Measurements from ENCODE around the gene ARID2. TPM values are rescaled to one million over a fixed set of nuclear protein-coding genes. Genes with fewer than 3 reads are reported as not detected.
A peak's percentile ranks its signal among the peaks of the same experiment; 100 is the strongest.

Gene ARID2
- total RNA-seq: 10 to 100 TPM; 27.7 to 28.3 TPM

DNA sequence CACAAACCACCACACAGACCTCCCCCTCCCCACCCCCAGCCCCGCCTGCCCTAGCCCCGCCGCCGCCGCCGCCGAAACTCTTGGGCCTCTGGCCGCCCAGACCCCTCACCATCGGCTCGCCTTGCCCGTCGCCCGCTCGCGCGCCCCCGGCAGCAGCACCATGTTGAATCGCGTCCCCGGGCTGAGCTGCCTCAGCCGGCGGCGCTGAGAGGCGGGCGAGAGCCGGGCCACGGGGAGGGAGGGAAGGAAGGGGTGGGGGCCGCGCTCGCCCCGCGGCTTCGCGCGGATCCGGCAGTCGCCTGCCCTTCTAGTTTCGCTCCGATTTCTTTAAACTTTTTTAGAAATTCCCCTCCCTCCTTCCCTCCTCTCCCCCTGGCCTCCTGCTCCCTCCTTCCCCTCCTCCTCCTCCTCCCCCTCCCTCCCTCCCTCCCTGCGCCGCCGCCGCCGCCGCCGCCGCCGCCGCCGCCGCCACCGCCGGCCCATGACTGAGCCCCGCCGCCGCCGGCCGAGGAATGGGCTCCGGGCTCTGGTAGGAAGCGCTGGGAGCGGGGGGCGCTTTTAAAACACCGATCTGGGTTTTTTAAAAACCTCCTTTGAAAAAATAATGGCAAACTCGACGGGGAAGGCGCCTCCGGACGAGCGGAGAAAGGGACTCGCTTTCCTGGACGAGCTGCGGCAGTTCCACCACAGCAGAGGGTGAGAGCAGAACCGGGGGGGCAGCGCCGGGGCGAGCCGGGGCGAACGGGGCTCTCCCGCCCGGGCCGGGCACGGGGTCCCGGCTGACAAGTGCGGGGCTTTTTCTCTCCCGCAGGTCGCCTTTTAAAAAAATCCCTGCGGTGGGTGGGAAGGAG, at the start of gene ARID2:
Gene ARID2 (plus strand): TSS at position 474 of the 851 bp plus-strand sequence. CDS start 131 bp downstream, at position 605.
- CTCF ChIA-PET: interaction anchor here (0.8 to 8.9 kb wide), 4 partner anchors 9 to 185 kb away, joined by 3 to 62 read pairs (median 6); no protein-coding TSS in a partner anchor
- H3K27ac Mint-ChIP-seq: peak within 1 kb of the TSS; percentile 99
- intact Hi-C loops (cut with micrococcal nuclease): loop anchor here (2.0 to 10.0 kb wide), 9 partner anchors 488 to 1922 kb away; partner anchors contain the start of genes NELL2 and TWF1
- peak; percentile 68 for DNase-seq
- peaks cover 19% of the 10 kb centered on the region for H3K36me3 Mint-ChIP-seq (ENCODE audit: low read depth)
- H3K27me3 Mint-ChIP-seq (ENCODE audit: low read depth): no peaks in the 10 kb centered on the region
- no peaks in the 10 kb centered on the region for H3K9me3 Mint-ChIP-seq
- H3K4me1 Mint-ChIP-seq (ENCODE audit: low read depth): peaks cover 20% of the 10 kb centered on the region
- H3K4me3 Mint-ChIP-seq: peak within 1 kb of the TSS; percentile 95

GRCh38 chr12:45680362-45680761, 49.1 kb upstream of the ARID2 start:
- Mint-ChIP-seq H3K9me3 (no peaks in the 10 kb centered on the region), H3K27ac (no peak overlapping the region), H3K4me3 (no peak overlapping the region), H3K27me3 (ENCODE audit: low read depth) (peaks cover 3% of the 10 kb centered on the region), H3K36me3 (ENCODE audit: low read depth) (no peaks in the 10 kb centered on the region), H3K4me1 (ENCODE audit: low read depth) (peaks cover 3% of the 10 kb centered on the region)
- CTCF ChIA-PET: interaction anchor here (0.6 to 1.8 kb wide), 4 partner anchors 15 to 136 kb away, joined by 3 to 8 read pairs (median 4); no protein-coding TSS in a partner anchor
- DNase-seq: no peak
- intact Hi-C loops (cut with micrococcal nuclease): no loop called here

GRCh38 chr12:45681465-45681864, 48.0 kb upstream of the ARID2 start:
- CTCF ChIA-PET: interaction anchor here (0.6 kb wide), 2 partner anchors 63 to 64 kb away, joined by 3 read pairs; no protein-coding TSS in a partner anchor

DNA sequence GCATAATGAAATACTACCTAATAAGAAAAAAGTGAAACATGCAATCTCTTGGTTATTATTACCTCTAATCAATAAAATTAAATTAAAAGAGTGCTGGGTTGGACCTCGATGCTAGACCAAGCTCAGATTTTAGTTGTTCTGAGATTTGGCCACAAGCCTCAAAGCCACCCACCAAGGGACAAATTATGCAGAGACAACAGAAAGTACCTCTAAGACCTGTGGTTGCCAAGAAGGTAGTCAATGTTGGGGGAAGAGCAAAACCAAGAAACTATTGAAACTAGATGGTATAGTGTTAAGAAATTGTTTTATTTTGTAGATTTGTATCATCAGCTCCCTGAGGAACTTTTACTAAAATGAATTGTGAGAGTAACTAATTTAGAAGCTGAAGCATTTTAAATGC, 43.8 kb upstream of the ARID2 start:
- no peak for DNase-seq
- H3K4me1 Mint-ChIP-seq (ENCODE audit: low read depth): peaks cover 13% of the 10 kb centered on the region

More at GRCh38 chr12:45681465-45681864, 48.0 kb upstream of the ARID2 start:
- Mint-ChIP-seq H3K4me3 (no peak overlapping the region), H3K36me3 (ENCODE audit: low read depth) (no peaks in the 10 kb centered on the region), H3K27ac (no peak overlapping the region), H3K9me3 (no peaks in the 10 kb centered on the region), H3K4me1 (ENCODE audit: low read depth) (peaks cover 6% of the 10 kb centered on the region), H3K27me3 (ENCODE audit: low read depth) (peaks cover 3% of the 10 kb centered on the region)
- intact Hi-C loops (cut with micrococcal nuclease): loop anchor here (1.0 kb wide), 1 partner anchor 11 kb away; no protein-coding TSS in a partner anchor
- DNase-seq: no peak

GRCh38 chr12:45687081-45688015, 42.2 kb upstream of the ARID2 start:
- Mint-ChIP-seq H3K9me3 (no peaks in the 10 kb centered on the region), H3K4me3 (no peak overlapping the region), H3K4me1 (ENCODE audit: low read depth) (peaks cover 10% of the 10 kb centered on the region), H3K27ac (no peak overlapping the region), H3K36me3 (ENCODE audit: low read depth) (no peaks in the 10 kb centered on the region), H3K27me3 (ENCODE audit: low read depth) (peaks cover 2% of the 10 kb centered on the region)
- intact Hi-C loops (cut with micrococcal nuclease): loop anchor here (2.0 kb wide), 1 partner anchor 23 kb away; no protein-coding TSS in a partner anchor
- peak; percentile 42 for DNase-seq
- CTCF ChIA-PET: interaction anchor here (0.5 to 1.5 kb wide), 3 partner anchors 8 to 1370 kb away, joined by 3 to 7 read pairs (median 3); no protein-coding TSS in a partner anchor

More for the DNA sequence above, 43.8 kb upstream of the ARID2 start:
- CTCF ChIA-PET: interaction anchor here (0.6 kb wide), 1 partner anchor 40 kb away, joined by 3 read pairs; no protein-coding TSS in a partner anchor
- no peaks in the 10 kb centered on the region for H3K36me3 Mint-ChIP-seq (ENCODE audit: low read depth)
- H3K4me3 Mint-ChIP-seq: no peak overlapping the region
- intact Hi-C loops (cut with micrococcal nuclease): loop anchor here (2.0 kb wide), 1 partner anchor 25 kb away; no protein-coding TSS in a partner anchor
- H3K27ac Mint-ChIP-seq: no peak overlapping the region
- H3K27me3 Mint-ChIP-seq (ENCODE audit: low read depth): peaks cover 2% of the 10 kb centered on the region
- H3K9me3 Mint-ChIP-seq: no peaks in the 10 kb centered on the region

- Mint-ChIP-seq H3K27ac (no peak overlapping the region), H3K9me3 (no peaks in the 10 kb centered on the region), H3K4me1 (ENCODE audit: low read depth) (peaks cover 10% of the 10 kb centered on the region), H3K27me3 (ENCODE audit: low read depth) (peaks cover 2% of the 10 kb centered on the region), H3K4me3 (no peak overlapping the region), H3K36me3 (ENCODE audit: low read depth) (no peaks in the 10 kb centered on the region)
- intact Hi-C loops (cut with micrococcal nuclease): no loop called here
- CTCF ChIA-PET: interaction anchor here (0.6 kb wide), 1 partner anchor 109 kb away, joined by 3 read pairs; no protein-coding TSS in a partner anchor
- no peak for DNase-seq
Observed at GRCh38 chr12:45688183-45688582, 41.3 kb upstream of the ARID2 start.

GRCh38 chr12:45695035-45695434, 34.5 kb upstream of the ARID2 start:
- Mint-ChIP-seq H3K36me3 (ENCODE audit: low read depth) (no peaks in the 10 kb centered on the region), H3K9me3 (peaks cover 3% of the 10 kb centered on the region), H3K4me3 (no peak overlapping the region), H3K27me3 (ENCODE audit: low read depth) (peaks cover 2% of the 10 kb centered on the region), H3K27ac (no peak overlapping the region), H3K4me1 (ENCODE audit: low read depth) (no peaks in the 10 kb centered on the region)
- intact Hi-C loops (cut with micrococcal nuclease): no loop called here
- CTCF ChIA-PET: interaction anchor here (0.8 to 1.1 kb wide), 2 partner anchors 150 to 151 kb away, joined by 3 to 5 read pairs; no protein-coding TSS in a partner anchor
- DNase-seq: no peak

GRCh38 chr12:45695606-45696005, 33.9 kb upstream of the ARID2 start:
- intact Hi-C loops (cut with micrococcal nuclease): no loop called here
- CTCF ChIA-PET: interaction anchor here (1.1 kb wide), 1 partner anchor 152 kb away, joined by 3 read pairs; no protein-coding TSS in a partner anchor
- Mint-ChIP-seq H3K4me3 (no peak overlapping the region), H3K9me3 (peaks cover 3% of the 10 kb centered on the region), H3K4me1 (ENCODE audit: low read depth) (no peaks in the 10 kb centered on the region), H3K27me3 (ENCODE audit: low read depth) (no peaks in the 10 kb centered on the region), H3K27ac (no peak overlapping the region), H3K36me3 (ENCODE audit: low read depth) (no peaks in the 10 kb centered on the region)
- DNase-seq: no peak

DNA sequence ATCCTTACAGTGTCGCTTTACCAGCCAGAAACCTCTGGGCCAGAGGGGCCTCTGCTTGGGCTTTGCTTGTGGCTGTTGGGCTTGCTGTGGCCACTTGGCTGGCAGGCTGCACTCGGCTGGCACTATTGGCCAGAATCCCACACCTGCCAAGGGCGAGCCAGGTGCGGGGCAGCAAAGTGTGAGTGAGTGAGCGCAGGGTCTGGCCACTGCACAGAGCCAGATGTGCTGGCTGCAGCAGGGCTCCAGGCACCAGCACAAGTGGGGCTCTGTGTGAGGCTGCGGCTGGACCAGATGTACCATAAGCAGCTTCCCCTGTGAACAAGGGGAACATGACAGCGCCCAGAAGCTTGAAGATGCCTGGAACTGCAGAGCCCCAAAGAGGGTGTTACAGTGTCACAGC, 33.5 kb upstream of the ARID2 start:
- Mint-ChIP-seq H3K36me3 (ENCODE audit: low read depth) (no peaks in the 10 kb centered on the region), H3K27me3 (ENCODE audit: low read depth) (no peaks in the 10 kb centered on the region), H3K4me3 (no peak overlapping the region), H3K4me1 (ENCODE audit: low read depth) (no peaks in the 10 kb centered on the region), H3K9me3 (peaks cover 3% of the 10 kb centered on the region), H3K27ac (no peak overlapping the region)
- CTCF ChIA-PET: interaction anchor here (1.1 kb wide), 1 partner anchor 152 kb away, joined by 3 read pairs; no protein-coding TSS in a partner anchor
- DNase-seq: no peak
- intact Hi-C loops (cut with micrococcal nuclease): no loop called here

- no peaks in the 10 kb centered on the region for H3K36me3 Mint-ChIP-seq (ENCODE audit: low read depth)
- H3K9me3 Mint-ChIP-seq: peaks cover 10% of the 10 kb centered on the region
- intact Hi-C loops (cut with micrococcal nuclease): no loop called here
- CTCF ChIA-PET: no interaction called here
- H3K27me3 Mint-ChIP-seq (ENCODE audit: low read depth): no peaks in the 10 kb centered on the region
- no peaks in the 10 kb centered on the region for H3K4me1 Mint-ChIP-seq (ENCODE audit: low read depth)
- H3K4me3 Mint-ChIP-seq: no peak overlapping the region
- no peak overlapping the region for H3K27ac Mint-ChIP-seq
- no peak for DNase-seq
Observed at GRCh38 chr12:45697371-45697770, 32.1 kb upstream of the ARID2 start.

- Mint-ChIP-seq H3K4me1 (ENCODE audit: low read depth) (no peaks in the 10 kb centered on the region), H3K4me3 (no peak overlapping the region), H3K27me3 (ENCODE audit: low read depth) (no peaks in the 10 kb centered on the region), H3K9me3 (peaks cover 10% of the 10 kb centered on the region), H3K36me3 (ENCODE audit: low read depth) (no peaks in the 10 kb centered on the region), H3K27ac (no peak overlapping the region)
- intact Hi-C loops (cut with micrococcal nuclease): no loop called here
- DNase-seq: no peak
- CTCF ChIA-PET: no interaction called here
Observed at GRCh38 chr12:45701296-45701695, 28.2 kb upstream of the ARID2 start.
